ENCODE data around the gene SGMS2. TPM values are rescaled to one million over a fixed set of nuclear protein-coding genes. Genes with fewer than 3 reads are reported as not detected.

SGMS2 gene
- total RNA-seq, 1 donor from 2014 or later, result 84.2 TPM

DNA sequence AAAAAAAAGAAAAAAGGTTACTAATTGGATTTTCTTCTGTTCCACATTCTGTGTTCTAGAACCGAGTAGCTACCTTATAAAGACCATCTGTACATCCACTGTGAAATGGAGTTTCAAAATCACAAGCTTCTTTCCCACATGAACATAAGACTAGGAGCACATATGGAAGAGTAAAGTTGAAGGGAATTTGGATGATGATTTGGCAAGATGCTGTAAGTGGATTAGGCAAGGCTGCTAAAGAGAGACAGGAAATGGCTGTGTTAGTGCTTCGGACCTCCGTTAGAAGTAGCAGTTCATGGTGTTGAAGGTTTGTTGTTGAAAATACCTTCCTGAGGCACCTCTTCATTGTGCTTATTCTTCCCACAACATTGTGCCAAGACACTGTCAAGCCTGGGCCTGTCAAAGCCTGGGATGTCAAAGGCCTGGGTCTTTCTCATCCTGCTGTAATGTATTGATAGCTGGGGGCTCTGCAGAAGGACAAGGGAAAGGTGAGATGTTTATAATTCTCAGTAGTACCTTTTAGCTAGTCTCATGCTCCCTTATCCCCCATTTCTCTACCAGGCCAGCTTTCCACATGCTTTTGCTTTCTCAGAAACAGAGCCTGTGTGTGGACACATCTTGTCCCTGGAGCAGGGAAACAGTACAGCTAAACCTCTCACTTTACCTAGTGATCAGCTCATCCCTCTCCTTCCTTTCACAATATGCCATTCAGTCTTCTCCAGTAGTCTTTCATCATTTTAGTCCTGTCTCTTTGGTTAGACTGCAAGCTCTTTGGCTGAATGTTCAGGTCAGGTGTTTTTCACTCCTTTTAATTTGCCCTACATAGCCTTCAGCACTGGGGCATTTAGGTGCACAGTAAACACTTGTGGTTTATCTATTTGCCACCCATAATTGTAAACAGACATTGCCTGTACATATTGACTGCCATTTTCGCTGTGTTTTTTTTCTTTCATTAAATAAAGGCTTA, 68.7 kb downstream of the SGMS2 start:
- DNase-seq (ENCODE audit: low read depth), result no peak
- TF ChIP-seq, protein P1, sequence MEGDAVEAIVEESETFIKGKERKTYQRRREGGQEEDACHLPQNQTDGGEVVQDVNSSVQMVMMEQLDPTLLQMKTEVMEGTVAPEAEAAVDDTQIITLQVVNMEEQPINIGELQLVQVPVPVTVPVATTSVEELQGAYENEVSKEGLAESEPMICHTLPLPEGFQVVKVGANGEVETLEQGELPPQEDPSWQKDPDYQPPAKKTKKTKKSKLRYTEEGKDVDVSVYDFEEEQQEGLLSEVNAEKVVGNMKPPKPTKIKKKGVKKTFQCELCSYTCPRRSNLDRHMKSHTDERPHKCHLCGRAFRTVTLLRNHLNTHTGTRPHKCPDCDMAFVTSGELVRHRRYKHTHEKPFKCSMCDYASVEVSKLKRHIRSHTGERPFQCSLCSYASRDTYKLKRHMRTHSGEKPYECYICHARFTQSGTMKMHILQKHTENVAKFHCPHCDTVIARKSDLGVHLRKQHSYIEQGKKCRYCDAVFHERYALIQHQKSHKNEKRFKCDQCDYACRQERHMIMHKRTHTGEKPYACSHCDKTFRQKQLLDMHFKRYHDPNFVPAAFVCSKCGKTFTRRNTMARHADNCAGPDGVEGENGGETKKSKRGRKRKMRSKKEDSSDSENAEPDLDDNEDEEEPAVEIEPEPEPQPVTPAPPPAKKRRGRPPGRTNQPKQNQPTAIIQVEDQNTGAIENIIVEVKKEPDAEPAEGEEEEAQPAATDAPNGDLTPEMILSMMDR (conservative IDR thresholded peaks at IDR 0.05; ENCODE audit: low read depth, low read length), result no peak

GRCh38 chr4:107894138-107894603, 69.4 kb downstream of the SGMS2 start:
- TF ChIP-seq, protein P1 (conservative IDR thresholded peaks at IDR 0.05; ENCODE audit: low read depth, low read length), result no peak
- H3K4me3 ChIP-seq (ENCODE audit: low read depth, low read length), result no peak overlapping the region
- no peak for DNase-seq (ENCODE audit: low read depth)

More for the DNA sequence above, 68.7 kb downstream of the SGMS2 start:
- no peak overlapping the region for H3K4me3 ChIP-seq (ENCODE audit: low read depth, low read length)

DNA sequence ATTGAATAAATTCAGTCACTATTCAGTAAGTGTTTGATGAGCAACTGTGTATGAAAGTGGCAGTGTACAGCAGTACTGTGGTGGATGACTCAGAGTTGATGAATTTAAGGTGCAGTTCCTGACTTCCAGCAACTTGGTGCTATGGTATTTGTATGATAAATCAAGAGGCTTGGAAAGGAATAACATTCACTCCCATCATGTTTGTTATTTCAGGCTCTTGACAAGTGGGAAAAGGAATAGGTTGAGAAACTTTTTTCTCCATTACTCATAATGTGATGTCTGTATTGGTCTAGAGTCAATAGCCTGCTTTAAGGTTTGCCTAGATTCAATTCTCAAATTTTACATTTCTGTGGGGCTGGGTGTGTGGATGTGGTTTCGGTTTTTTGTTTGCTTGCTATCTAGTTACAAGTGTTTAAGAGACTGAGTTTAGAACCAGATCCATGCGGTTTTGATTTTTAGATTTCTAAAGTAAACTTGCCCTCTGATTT, 71.5 kb downstream of the SGMS2 start:
- no peak overlapping the region for H3K4me3 ChIP-seq (ENCODE audit: low read depth, low read length)
- TF ChIP-seq, protein P1 (conservative IDR thresholded peaks at IDR 0.05; ENCODE audit: low read depth, low read length), result no peak
- peak; percentile 98 for DNase-seq (ENCODE audit: low read depth)

GRCh38 chr4:107896646-107897045, 71.9 kb downstream of the SGMS2 start:
- TF ChIP-seq, protein P1 (conservative IDR thresholded peaks at IDR 0.05; ENCODE audit: low read depth, low read length), result no peak
- DNase-seq (ENCODE audit: low read depth), result no peak

DNA sequence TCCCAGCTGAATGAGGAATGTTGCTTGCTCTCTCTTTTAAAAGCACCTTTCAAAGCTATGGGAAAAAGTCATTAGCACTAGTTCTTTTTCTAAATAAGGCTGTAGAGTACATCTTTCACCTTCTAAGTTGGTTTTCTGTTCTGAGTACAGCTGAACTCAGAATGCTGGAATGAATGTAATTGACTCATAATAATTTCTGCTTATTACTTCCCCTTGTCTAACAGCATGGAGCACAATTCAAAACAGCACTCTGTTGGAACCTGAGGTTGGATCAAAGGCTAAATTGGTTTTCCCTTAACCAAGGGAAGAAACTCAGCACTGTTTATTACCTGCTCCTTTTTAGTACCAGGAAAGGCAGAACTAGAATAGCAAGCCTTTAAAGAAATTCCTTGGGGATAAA, 73.1 kb downstream of the SGMS2 start:
- TF ChIP-seq, protein P1 (conservative IDR thresholded peaks at IDR 0.05; ENCODE audit: low read depth, low read length), result no peak
- no peak for DNase-seq (ENCODE audit: low read depth)
- H3K4me3 ChIP-seq (ENCODE audit: low read depth, low read length), result no peak overlapping the region

More at GRCh38 chr4:107896646-107897045, 71.9 kb downstream of the SGMS2 start:
- no peak overlapping the region for H3K4me3 ChIP-seq (ENCODE audit: low read depth, low read length)

GRCh38 chr4:107900067-107900466, 75.3 kb downstream of the SGMS2 start:
- TF ChIP-seq, protein P1 (conservative IDR thresholded peaks at IDR 0.05; ENCODE audit: low read depth, low read length), result no peak
- DNase-seq (ENCODE audit: low read depth), result no peak
- no peak overlapping the region for H3K4me3 ChIP-seq (ENCODE audit: low read depth, low read length)
